Panc1 (cell line): ENCODE measurements around the gene SULF2.

Experiments used
- CTCF ChIP-seq: fragments of 450-650 bp; IDR thresholded peaks from 2 replicates; pipeline ENCODE4 v1.5.1; 2017; ENCODE audit warnings: mild to moderate bottlenecking
- POLR2AphosphoS5 ChIP-seq: IDR thresholded peaks from 2 replicates; pipeline ENCODE4 v1.6.1; 2012; ENCODE audit warnings: mild to moderate bottlenecking, low read depth, low read length, moderate library complexity
- SIN3A ChIP-seq: IDR thresholded peaks from 2 replicates; pipeline ENCODE4 v1.6.1; 2012; ENCODE audit warnings: low read depth, mild to moderate bottlenecking, low read length, moderate library complexity, borderline replicate concordance; ENCODE audit not compliant: insufficient read depth
- TCF7L2 ChIP-seq: IDR thresholded peaks from 2 replicates; pipeline ENCODE4 v1.6.1; 2011; ENCODE audit warnings: mild to moderate bottlenecking, low read depth, low read length, inconsistent platforms
- TF ChIP-seq, protein P1 (sequence below), 2 experiments: IDR thresholded peaks; 2 replicates each; pipeline ENCODE4 v1.6.1; 2011 to 2012; ENCODE audit warnings: low read depth in 2 of 2, control low read depth in 1 of 2, low read length in 1 of 2, mild to moderate bottlenecking in 1 of 2, moderate library complexity in 1 of 2; ENCODE audit not compliant: insufficient read depth in 1 of 2

GRCh38 chr20:47815866-47816265, 30.6 kb upstream of the SULF2 start:
- TF ChIP-seq CTCF (no peak), POLR2AphosphoS5 (no peak), SIN3A (no peak), TCF7L2 (no peak)
- TF ChIP-seq, protein P1, sequence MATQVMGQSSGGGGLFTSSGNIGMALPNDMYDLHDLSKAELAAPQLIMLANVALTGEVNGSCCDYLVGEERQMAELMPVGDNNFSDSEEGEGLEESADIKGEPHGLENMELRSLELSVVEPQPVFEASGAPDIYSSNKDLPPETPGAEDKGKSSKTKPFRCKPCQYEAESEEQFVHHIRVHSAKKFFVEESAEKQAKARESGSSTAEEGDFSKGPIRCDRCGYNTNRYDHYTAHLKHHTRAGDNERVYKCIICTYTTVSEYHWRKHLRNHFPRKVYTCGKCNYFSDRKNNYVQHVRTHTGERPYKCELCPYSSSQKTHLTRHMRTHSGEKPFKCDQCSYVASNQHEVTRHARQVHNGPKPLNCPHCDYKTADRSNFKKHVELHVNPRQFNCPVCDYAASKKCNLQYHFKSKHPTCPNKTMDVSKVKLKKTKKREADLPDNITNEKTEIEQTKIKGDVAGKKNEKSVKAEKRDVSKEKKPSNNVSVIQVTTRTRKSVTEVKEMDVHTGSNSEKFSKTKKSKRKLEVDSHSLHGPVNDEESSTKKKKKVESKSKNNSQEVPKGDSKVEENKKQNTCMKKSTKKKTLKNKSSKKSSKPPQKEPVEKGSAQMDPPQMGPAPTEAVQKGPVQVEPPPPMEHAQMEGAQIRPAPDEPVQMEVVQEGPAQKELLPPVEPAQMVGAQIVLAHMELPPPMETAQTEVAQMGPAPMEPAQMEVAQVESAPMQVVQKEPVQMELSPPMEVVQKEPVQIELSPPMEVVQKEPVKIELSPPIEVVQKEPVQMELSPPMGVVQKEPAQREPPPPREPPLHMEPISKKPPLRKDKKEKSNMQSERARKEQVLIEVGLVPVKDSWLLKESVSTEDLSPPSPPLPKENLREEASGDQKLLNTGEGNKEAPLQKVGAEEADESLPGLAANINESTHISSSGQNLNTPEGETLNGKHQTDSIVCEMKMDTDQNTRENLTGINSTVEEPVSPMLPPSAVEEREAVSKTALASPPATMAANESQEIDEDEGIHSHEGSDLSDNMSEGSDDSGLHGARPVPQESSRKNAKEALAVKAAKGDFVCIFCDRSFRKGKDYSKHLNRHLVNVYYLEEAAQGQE (IDR thresholded peaks at IDR 0.05; ENCODE audit: insufficient read depth in 1 of 2, low read depth in 2 of 2, low read length in 1 of 2), result no peak
